Heart right ventricle (tissue), 16 donors: ENCODE results near the gene TPO. TPM values are rescaled to one million over a fixed set of nuclear protein-coding genes. Genes with fewer than 3 reads are reported as not detected.

Experiments used
- ATAC-seq, 8 donors: fragments of 200-7000 bp; cut with Tn5 transposase; one replicate each; pipeline ENCODE4 v1.9.1; 2020; ENCODE audit warnings: mild to moderate bottlenecking in 8 of 8, moderate library complexity in 8 of 8, moderate number of reproducible peaks in 1 of 8
- DNase-seq, 2 donors: peaks; one replicate each; pipeline ENCODE4 v3.0.0-alpha.2; 2020
- H3K27ac ChIP-seq, 10 donors: fragments of 200-600 bp; sonication (generic) in 2 of 10; one replicate each; pipeline versions ENCODE4 v1.5.0 to v1.8.0; 2020 to 2022; ENCODE audit warnings: mild to moderate bottlenecking in 3 of 10
- H3K27me3 ChIP-seq, 7 donors: fragments of 200-600 bp; one replicate each; pipeline ENCODE4 v1.8.0; 2021 to 2022; ENCODE audit warnings: mild to moderate bottlenecking in 2 of 7
- H3K36me3 ChIP-seq, 9 donors: fragments of 200-600 bp; sonication (generic) in 1 of 9; one replicate each; pipeline versions ENCODE4 v1.5.0 to v1.8.0; 2020 to 2022; ENCODE audit warnings: mild to moderate bottlenecking in 2 of 9
- H3K4me1 ChIP-seq, 9 donors: fragments of 200-600 bp; sonication (generic) in 1 of 9; one replicate each; pipeline versions ENCODE4 v1.5.0 to v1.8.0; 2020 to 2022; ENCODE audit warnings: mild to moderate bottlenecking in 4 of 9
- H3K4me3 ChIP-seq, 10 donors: fragments of 200-600 bp; sonication (generic) in 2 of 10; one replicate each; pipeline versions ENCODE4 v1.5.0 to v1.8.0; 2020 to 2022; ENCODE audit warnings: mild to moderate bottlenecking in 7 of 10, moderate library complexity in 2 of 10
- H3K9me3 ChIP-seq, 11 donors: fragments of 200-600 bp in 10 of 11; sonication (generic) in 2 of 11; one replicate each; pipeline versions ENCODE4 v1.5.0 to v1.8.0; 2013 to 2022; ENCODE audit warnings: mild to moderate bottlenecking in 2 of 11, control low read depth in 1 of 11, moderate library complexity in 1 of 11
- CTCF ChIP-seq, 9 donors: fragments of 200-600 bp; sonication (generic) in 2 of 9; IDR thresholded peaks; one replicate each; pipeline versions ENCODE4 v1.5.0 to v1.8.0; 2021 to 2022; ENCODE audit warnings: antibody characterized with exemption in 9 of 9, mild to moderate bottlenecking in 5 of 9, moderate library complexity in 1 of 9
- WGBS, 2 donors: extraction: QIAGEN DNeasy Blood & Tissue Kit; methylation state at CpG; one replicate each; pipeline ENCODE4 v1.1.7; 2013; ENCODE audit warnings: inconsistent platforms in 1 of 2; 5-methylcytosine and 5-hydroxymethylcytosine counted together
- intact Hi-C, 10 donors: fragments of 100-400 bp; cut with DNase I; formaldehyde crosslinking; loops; one replicate each; pipeline versions ENCODE4 v1.11.1 to v1.14.2; 2022
- polyA plus RNA-seq, 2 donors: library from polyadenylated mRNA; stranded (reverse); fragments of 200-250 nt; gene quantifications; one replicate each; pipeline ENCODE4 v1.2.3, GENCODE V29; 2013
- total RNA-seq, 10 donors: library from RNA; stranded (reverse); fragmentation: NEBNext Ultra II Directional in 3 of 10; extraction: Animal tissue kit (Norgen Biotek cat#: 25700) in 3 of 10; gene quantifications; one replicate each; pipeline versions ENCODE4 v1.2.1 to v1.2.4, GENCODE V29; 2021 to 2023
- donor health status: Arrhythmogenic right ventricular cardiomyopathy.
- donor health status: ischemic (EF 13 %, LVEDD 7.1; RV severe dilation, severe dysfunction).
- donor health status: healthy with polysubstance abuse.
- donor health status: DM: no; HTN: yes; CAD: no.
- donor health status: DM: no; HTN: no; CAD: no.
- donor health status: ischemic (EF 25% LVEDD 6.9; RV normal size, moderate dysfunction).
- donor health status: ischemic (EF 25% LVEDD 5.7; RV mildly dilated, moderate dysfunction).
- donor health status: healthy.
- donor health status: DM: yes; HTN: yes; CAD: no.
- donor health status: Ischemic cardiomyopathy.
- donor health status: ischemic (EF 35%, LVEDD 5.7; RV mildly dilated, moderate dysfunction).
- donor health status: nonischemic (EF 11% LVEDD 7.7; RV severe dilation, severe dysfunction).
- donor health status: DM: yes; HTN: yes; CAD: no.
- donor health status: PGD.
- donor health status: ischemic (EF 29% LVEDD 5.4; RV normal size, mild dysfunction).
- donor health status: nonischemic (EF 23%, LVEDD 6.1; RV moderate dilation, normal function).

The TPO gene
- total and polyA plus RNA-seq, 12 donors, result 0.85 to 22.1 (median 6.4) TPM

GRCh38 chr2:1585635-1586034 lies 172.4 kb downstream of the TPO start:
- Histone ChIP-seq H3K4me3 (no peak overlapping the region), H3K27me3 (peaks cover 0 to 10% (median 0%) of the 10 kb centered on the region in 7 donors), H3K9me3 (peaks cover 0 to 6% (median 0%) of the 10 kb centered on the region in 11 donors), H3K4me1 (peaks cover 0 to 27% (median 8%) of the 10 kb centered on the region in 9 donors), H3K27ac (no peak overlapping the region), H3K36me3 (no peaks in the 10 kb centered on the region)
- intact Hi-C loops, result no loop called here
- WGBS, 2 donors, result 89 to 93% methylated on average over 17 of the region's 17 CpGs
- no peak for TF ChIP-seq CTCF (IDR thresholded peaks at IDR 0.05)
- DNase-seq (no peak), ATAC-seq (no peak)

- H3K27me3 ChIP-seq, result peaks cover 0 to 15% (median 0%) of the 10 kb centered on the region in 7 donors
- H3K36me3 ChIP-seq, result no peaks in the 10 kb centered on the region
- ATAC-seq (no peak), DNase-seq (no peak)
- H3K4me3 ChIP-seq, result no peak overlapping the region
- peaks cover 0 to 34% (median 16%) of the 10 kb centered on the region in 9 donors for H3K4me1 ChIP-seq
- intact Hi-C loops, result no loop called here
- WGBS, 2 donors, result 90% methylated on average over 14 of the region's 14 CpGs
- TF ChIP-seq CTCF (IDR thresholded peaks at IDR 0.05), result no peak
- H3K9me3 ChIP-seq, result peaks cover 0 to 6% (median 0%) of the 10 kb centered on the region in 11 donors
- H3K27ac ChIP-seq, result no peak overlapping the region
Measured at GRCh38 chr2:1586251-1586922, 173.1 kb downstream of the TPO start.

- H3K36me3 ChIP-seq, result no peaks in the 10 kb centered on the region
- no peak overlapping the region for H3K4me3 ChIP-seq
- no peak for TF ChIP-seq CTCF (IDR thresholded peaks at IDR 0.05)
- peaks cover 0 to 23% (median 0%) of the 10 kb centered on the region in 7 donors for H3K27me3 ChIP-seq
- H3K27ac ChIP-seq, result no peak overlapping the region
- peaks cover 0 to 38% (median 24%) of the 10 kb centered on the region in 9 donors for H3K4me1 ChIP-seq
- H3K9me3 ChIP-seq, result peaks cover 0 to 6% (median 0%) of the 10 kb centered on the region in 11 donors
- intact Hi-C loops, result no loop called here
- ATAC-seq, result no peak
- DNase-seq, result no peak
- WGBS, 2 donors, result 82% methylated on average over 16 to 17 of the region's 17 CpGs
Measured at GRCh38 chr2:1586923-1587840, 173.9 kb downstream of the TPO start.
